HepG2 (cell line): ENCODE results near the gene PSORS1C1. TPM values are rescaled to one million over a fixed set of nuclear protein-coding genes. Genes with fewer than 3 reads are reported as not detected.

ENCODE experiments used
- AGO2 ChIP-seq: fragments of 200-400 bp; formaldehyde crosslinking; optimal IDR thresholded peaks from 2 replicates; pipeline ENCODE3; 2017; ENCODE audit warnings: mild to moderate bottlenecking, low read depth, low read length, moderate library complexity
- CEBPB ChIP-seq: IDR thresholded peaks from 2 replicates; pipeline ENCODE4 v1.6.1; 2011; ENCODE audit warnings: low read depth, low read length, improper control_type of control experiment, borderline replicate concordance
- EZH2 ChIP-seq: conservative IDR thresholded peaks from 2 replicates; pipeline ENCODE4 v1.6.1; 2012; ENCODE audit warnings: mild to moderate bottlenecking, low read depth, low read length, moderate library complexity
- FOXK2 ChIP-seq: fragments of 450-650 bp; IDR thresholded peaks from 2 replicates; pipeline ENCODE4 v1.6.1; 2016
- HDAC6 ChIP-seq: fragments of 200-600 bp; sonication (generic); IDR thresholded peaks from 2 replicates; pipeline ENCODE4 v1.7.0; 2017; ENCODE audit warnings: mild to moderate bottlenecking, antibody characterized with exemption, low read length, low read depth
- HNRNPH1 ChIP-seq: fragments of 200-400 bp; formaldehyde crosslinking; optimal IDR thresholded peaks from 2 replicates; pipeline ENCODE3; 2017; ENCODE audit warnings: mild to moderate bottlenecking, low read depth, low read length
- KDM6A ChIP-seq: IDR thresholded peaks from 2 replicates; pipeline ENCODE4 v1.6.1; 2016; ENCODE audit warnings: low read depth
- MIXL1 ChIP-seq: IDR thresholded peaks from 2 replicates; pipeline ENCODE4 v1.6.1; 2016
- MTERF4 ChIP-seq: sonication (generic); formaldehyde crosslinking; IDR thresholded peaks from 2 replicates; pipeline ENCODE4 v1.8.0; 2023; ENCODE audit warnings: mild to moderate bottlenecking, missing genetic modification reagents
- MYC ChIP-seq: sonication (generic); formaldehyde crosslinking; IDR thresholded peaks from 2 replicates; pipeline ENCODE4 v1.9.0; 2021; ENCODE audit warnings: missing genetic modification reagents, borderline replicate concordance
- NFIC ChIP-seq: IDR thresholded peaks from 2 replicates; pipeline ENCODE4 v1.6.1; 2012; ENCODE audit warnings: mild to moderate bottlenecking, low read length, inconsistent platforms
- TP53 ChIP-seq: sonication (generic); formaldehyde crosslinking; conservative IDR thresholded peaks from 2 replicates; pipeline ENCODE4 v1.4.0; 2020; ENCODE audit warnings: missing genetic modification reagents
- TRIM24 ChIP-seq: sonication (generic); formaldehyde crosslinking; IDR thresholded peaks from 2 replicates; pipeline ENCODE4 v1.8.0; 2022; ENCODE audit warnings: mild to moderate bottlenecking, missing genetic modification reagents
- ZNF318 ChIP-seq: sonication (generic); formaldehyde crosslinking; IDR thresholded peaks from 2 replicates; pipeline ENCODE4 v1.4.0; 2020; ENCODE audit warnings: mild to moderate bottlenecking, missing genetic modification reagents
- ZNF329 ChIP-seq: sonication (generic); formaldehyde crosslinking; IDR thresholded peaks from 2 replicates; pipeline ENCODE4 v1.9.0; 2021; ENCODE audit warnings: low read depth, mild to moderate bottlenecking, missing genetic modification reagents
- ZNF615 ChIP-seq: sonication (generic); formaldehyde crosslinking; IDR thresholded peaks from 2 replicates; pipeline ENCODE4 v1.5.0; 2020; ENCODE audit warnings: mild to moderate bottlenecking, missing genetic modification reagents, borderline replicate concordance
- ZSCAN5A ChIP-seq: sonication (generic); formaldehyde crosslinking; IDR thresholded peaks from 2 replicates; pipeline ENCODE4 v1.8.0; 2022; ENCODE audit warnings: mild to moderate bottlenecking, missing genetic modification reagents, borderline replicate concordance
- polyA plus RNA-seq, 8 experiments: library from polyadenylated mRNA; depleted of rRNA in 3 of 8; stranded (reverse) in 7 of 8; unstranded in 1 of 8; fragments of >200 nt; fragmentation: Illumina TruSeq in 4 of 8; extraction: Trizol in 4 of 8; gene quantifications; 2 replicates each; pipeline versions ENCODE4 v1.2.1 to v1.2.3, GENCODE V29; 2011 to 2016; ENCODE audit warnings: low read depth in 4 of 8, missing spikeins in 1 of 8, mixed read lengths in 1 of 8; ENCODE audit not compliant: insufficient read depth in 1 of 8
- total RNA-seq, 5 experiments: library from RNA; depleted of rRNA; stranded (reverse); fragments of >200 nt; fragmentation: Illumina TruSeq; extraction: Trizol; gene quantifications; 2 replicates each; pipeline ENCODE4 v1.2.3, GENCODE V29; 2016; ENCODE audit warnings: low read depth in 1 of 5

Gene PSORS1C1
- total and polyA plus RNA-seq, 2 of the 13 experiments (the other 11 are each of a cell fraction or from before 2014, with no cell fraction given) = 0.01 to 0.02 TPM

- TF ChIP-seq ZNF329 (CRISPR knock-in tag) (0 out of 2 replicates have a peak, but pooled peaks have one; percentile 56), HDAC6 (no peak), FOXK2 (no peak), ZNF615 (CRISPR knock-in tag) (no peak), EZH2 (no peak), MTERF4 (CRISPR knock-in tag) (peak; percentile 93), CEBPB (no peak), MIXL1 (no peak), ZNF318 (CRISPR knock-in tag) (no peak), TP53 (CRISPR knock-in tag) (no peak), TRIM24 (no peak), ZSCAN5A (CRISPR knock-in tag) (peak; percentile 70; the same call in 1 of the 2 replicates), KDM6A (CRISPR knock-in tag) (no peak), NFIC (no peak), AGO2 (peak; percentile 26), MYC (CRISPR knock-in tag) (peak; percentile 47), HNRNPH1 (no peak)
These were observed 44.6 kb downstream of the PSORS1C1 start (continued) for GRCh38 chr6:31158863-31159855.
